Liver (tissue), 9 donors: ENCODE data around the gene PNPLA2. TPM values are rescaled to one million over a fixed set of nuclear protein-coding genes. Genes with fewer than 3 reads are reported as not detected.

Source experiments
- DNase-seq: peaks from one replicate; pipeline ENCODE4 v3.0.0-alpha.2; 2017; ENCODE audit warnings: low spot score
- H3K27ac ChIP-seq, 2 donors: one replicate each; pipeline ENCODE4 v1.7.0; 2013; ENCODE audit warnings: inconsistent platforms in 2 of 2, low read length in 2 of 2, control low read depth in 1 of 2, low read depth in 1 of 2, mild to moderate bottlenecking in 1 of 2
- H3K27me3 ChIP-seq, 4 donors: one replicate each; pipeline versions ENCODE4 v1.6.1 to v1.7.0; 2013; ENCODE audit warnings: low read length in 3 of 4, inconsistent platforms in 1 of 4, mild to moderate bottlenecking in 1 of 4, moderate library complexity in 1 of 4; ENCODE audit not compliant: control insufficient read depth in 4 of 4, insufficient read depth in 4 of 4
- H3K36me3 ChIP-seq, 4 donors: one replicate each; pipeline versions ENCODE4 v1.6.1 to v1.7.0; 2013; ENCODE audit warnings: low read length in 3 of 4, mild to moderate bottlenecking in 3 of 4, low read depth in 1 of 4, moderate library complexity in 1 of 4; ENCODE audit not compliant: control insufficient read depth in 4 of 4, insufficient read depth in 3 of 4
- H3K4me1 ChIP-seq, 4 donors: one replicate each; pipeline versions ENCODE4 v1.6.1 to v1.7.0; 2013; ENCODE audit warnings: low read length in 3 of 4, mild to moderate bottlenecking in 3 of 4, moderate library complexity in 1 of 4; ENCODE audit not compliant: control insufficient read depth in 4 of 4, insufficient read depth in 4 of 4
- H3K4me3 ChIP-seq, 3 donors: one replicate each; pipeline versions ENCODE4 v1.6.1 to v1.7.0; 2013; ENCODE audit warnings: low read length in 3 of 3, control low read depth in 1 of 3, low read depth in 1 of 3, mild to moderate bottlenecking in 1 of 3
- H3K9ac ChIP-seq, 2 donors: one replicate each; pipeline ENCODE4 v1.7.0; 2013; ENCODE audit warnings: low read length in 2 of 2, mild to moderate bottlenecking in 2 of 2, moderate library complexity in 2 of 2, control low read depth in 1 of 2, low read depth in 1 of 2
- H3K9me3 ChIP-seq, 4 donors: one replicate each; pipeline versions ENCODE4 v1.6.1 to v1.7.0; 2013; ENCODE audit warnings: low read length in 3 of 4; ENCODE audit not compliant: control insufficient read depth in 4 of 4
- ATF3 ChIP-seq: IDR thresholded peaks from 2 replicates; pipeline ENCODE4 v1.6.1; 2016; ENCODE audit warnings: antibody characterized with exemption
- CTCF ChIP-seq: fragments of 150-350 bp; IDR thresholded peaks from 2 replicates; pipeline ENCODE4 v1.5.1; 2017; ENCODE audit warnings: improper control_type of control experiment, low read depth, low read length; ENCODE audit not compliant: missing input control
- EGR1 ChIP-seq, 2 donors: IDR thresholded peaks; 2 replicates each; pipeline ENCODE4 v1.6.1; 2016 to 2018; ENCODE audit warnings: antibody characterized with exemption in 2 of 2, low read depth in 2 of 2
- FOXA1 ChIP-seq: IDR thresholded peaks from 2 replicates; pipeline ENCODE4 v1.6.1; 2016; ENCODE audit warnings: antibody characterized with exemption
- FOXA2 ChIP-seq: IDR thresholded peaks from 2 replicates; pipeline ENCODE4 v1.6.1; 2016; ENCODE audit warnings: antibody characterized with exemption
- GABPA ChIP-seq, 2 donors: IDR thresholded peaks in 1 of 2; conservative IDR thresholded peaks in 1 of 2; 2 replicates each; pipeline ENCODE4 v1.6.1; 2016; ENCODE audit warnings: antibody characterized with exemption in 2 of 2, mild to moderate bottlenecking in 1 of 2, moderate library complexity in 1 of 2
- HNF4A ChIP-seq, 2 donors: conservative IDR thresholded peaks; 2 replicates each; pipeline ENCODE4 v1.6.1; 2016; ENCODE audit warnings: antibody characterized with exemption in 2 of 2, mild to moderate bottlenecking in 2 of 2
- HNF4G ChIP-seq: IDR thresholded peaks from 2 replicates; pipeline ENCODE4 v1.6.1; 2016; ENCODE audit warnings: antibody characterized with exemption
- JUND ChIP-seq, 2 donors: IDR thresholded peaks; 2 replicates each; pipeline ENCODE4 v1.6.1; 2016; ENCODE audit warnings: antibody characterized with exemption in 2 of 2
- MAX ChIP-seq: IDR thresholded peaks from 2 replicates; pipeline ENCODE4 v1.6.1; 2016; ENCODE audit warnings: antibody characterized with exemption
- NR2F2 ChIP-seq: IDR thresholded peaks from 2 replicates; pipeline ENCODE4 v1.6.1; 2016; ENCODE audit warnings: antibody characterized with exemption
- RAD21 ChIP-seq, 2 donors: IDR thresholded peaks; 2 replicates each; pipeline ENCODE4 v1.6.1; 2016; ENCODE audit warnings: antibody characterized with exemption in 2 of 2, mild to moderate bottlenecking in 2 of 2
- REST ChIP-seq: IDR thresholded peaks from 2 replicates; pipeline ENCODE4 v1.6.1; 2016; ENCODE audit warnings: antibody characterized with exemption, mild to moderate bottlenecking
- RXRA ChIP-seq, 2 donors: IDR thresholded peaks; 2 replicates each; pipeline ENCODE4 v1.6.1; 2017 to 2018; ENCODE audit warnings: antibody characterized with exemption in 2 of 2, mild to moderate bottlenecking in 1 of 2
- SP1 ChIP-seq: IDR thresholded peaks from 2 replicates; pipeline ENCODE4 v1.6.1; 2018; ENCODE audit warnings: antibody characterized with exemption, mild to moderate bottlenecking
- TAF1 ChIP-seq: conservative IDR thresholded peaks from 2 replicates; pipeline ENCODE4 v1.6.1; 2016; ENCODE audit warnings: antibody characterized with exemption, mild to moderate bottlenecking
- YY1 ChIP-seq: IDR thresholded peaks from 2 replicates; pipeline ENCODE4 v1.6.1; 2016; ENCODE audit warnings: antibody characterized with exemption, mild to moderate bottlenecking
- ZBTB33 ChIP-seq: IDR thresholded peaks from 2 replicates; pipeline ENCODE4 v1.6.1; 2016; ENCODE audit warnings: antibody characterized with exemption
- WGBS: extraction: QIAGEN DNeasy Blood & Tissue Kit; methylation state at CpG from one replicate; pipeline ENCODE4 v1.1.7; 2013; 5-methylcytosine and 5-hydroxymethylcytosine counted together
- polyA plus RNA-seq, 2 donors: library from polyadenylated mRNA; stranded (reverse) in 1 of 2; unstranded in 1 of 2; fragments of 200-250 nt in 1 of 2; fragments of >200 nt in 1 of 2; fragmentation: Nextera tagmentation in 1 of 2; extraction: Ambion mirVana in 1 of 2; gene quantifications; one replicate each; pipeline versions ENCODE4 v1.2.1 to v1.2.3, GENCODE V29; 2013 to 2015
- total RNA-seq, 2 donors: library from RNA; depleted of rRNA; stranded (reverse); fragments of >200 nt; gene quantifications; one replicate each; pipeline ENCODE4 v1.2.3, GENCODE V29; 2014
- donor health status: healthy.
- donor health status: healthy.
- donor health status: healthy.
- donor health status: healthy.
- donor health status: healthy.

Gene PNPLA2
- total and polyA plus RNA-seq, 4 donors: 13.7 to 58.9 (median 27.2) TPM

- WGBS: 93% methylated on average over 14 of the region's 14 CpGs
- Histone ChIP-seq H3K9me3 (no peaks in the 10 kb centered on the region), H3K9ac (no peak overlapping the region), H3K4me3 (no peak overlapping the region), H3K27ac (no peak overlapping the region), H3K36me3 (peaks cover 0 to 9% (median under 1%) of the 10 kb centered on the region in 4 donors), H3K27me3 (no peaks in the 10 kb centered on the region), H3K4me1 (no peaks in the 10 kb centered on the region)
- DNase-seq: no peak
- TF ChIP-seq CTCF (no peak), RAD21 (IDR thresholded peaks at IDR 0.05) (no peak), NR2F2 (no peak), ZBTB33 (no peak), FOXA1 (no peak), YY1 (no peak), EGR1 (IDR thresholded peaks at IDR 0.05; ENCODE audit: low read depth in 2 of 2) (no peak), TAF1 (no peak), MAX (no peak), JUND (IDR thresholded peaks at IDR 0.05) (no peak), HNF4G (no peak), FOXA2 (no peak), SP1 (no peak), GABPA (IDR thresholded peaks at IDR 0.05 in 1 of 2, conservative IDR thresholded peaks at IDR 0.05 in 1 of 2) (no peak), HNF4A (conservative IDR thresholded peaks at IDR 0.05) (no peak), ATF3 (no peak), REST (no peak), RXRA (IDR thresholded peaks at IDR 0.05) (no peak)
These were observed 47.8 kb downstream of the PNPLA2 start for GRCh38 chr11:866481-866880.
